ENCODE measurements around the gene SCYGR8.

Gene SCYGR8

GRCh38 chr2:227774011-227774624 lies 28.4 kb downstream of the SCYGR8 start:
- no peak for FAIRE-seq

GRCh38 chr2:227774895-227775842 lies 29.5 kb downstream of the SCYGR8 start:
- FAIRE-seq: no peak
- no peak for TF ChIP-seq POLR2A (IDR thresholded peaks at IDR 0.05; ENCODE audit: low read depth, low read length)
- DNase-seq (ENCODE audit: insufficient read length, low spot score): no peak

More at GRCh38 chr2:227774011-227774624, 28.4 kb downstream of the SCYGR8 start:
- TF ChIP-seq POLR2A (IDR thresholded peaks at IDR 0.05; ENCODE audit: low read depth, low read length): no peak
- no peak for DNase-seq (ENCODE audit: insufficient read length, low spot score)

- no peak for FAIRE-seq
- no peak for DNase-seq (ENCODE audit: insufficient read length, low spot score)
- TF ChIP-seq POLR2A (IDR thresholded peaks at IDR 0.05; ENCODE audit: low read depth, low read length): no peak
Measured at GRCh38 chr2:227780981-227781615, 35.4 kb downstream of the SCYGR8 start.

- no peak for FAIRE-seq
- DNase-seq (ENCODE audit: insufficient read length, low spot score): no peak
- TF ChIP-seq POLR2A (IDR thresholded peaks at IDR 0.05; ENCODE audit: low read depth, low read length): no peak
Measured at GRCh38 chr2:227781841-227782240, 36.1 kb downstream of the SCYGR8 start.

- no peak for DNase-seq (ENCODE audit: insufficient read length, low spot score)
- no peak for TF ChIP-seq POLR2A (IDR thresholded peaks at IDR 0.05; ENCODE audit: low read depth, low read length)
- no peak for FAIRE-seq
Measured at GRCh38 chr2:227782804-227783203, 37.1 kb downstream of the SCYGR8 start.

- FAIRE-seq: no peak
- no peak for DNase-seq (ENCODE audit: insufficient read length, low spot score)
- TF ChIP-seq POLR2A (IDR thresholded peaks at IDR 0.05; ENCODE audit: low read depth, low read length): no peak
Measured at GRCh38 chr2:227783404-227784138, 37.9 kb downstream of the SCYGR8 start.

GRCh38 chr2:227785293-227785692 lies 39.6 kb downstream of the SCYGR8 start:
- TF ChIP-seq POLR2A (IDR thresholded peaks at IDR 0.05; ENCODE audit: low read depth, low read length): no peak
- no peak for FAIRE-seq
- no peak for DNase-seq (ENCODE audit: insufficient read length, low spot score)

- no peak for TF ChIP-seq POLR2A (IDR thresholded peaks at IDR 0.05; ENCODE audit: low read depth, low read length)
- DNase-seq (ENCODE audit: insufficient read length, low spot score): no peak
- FAIRE-seq: peak; percentile 43
Measured at GRCh38 chr2:227788561-227789018, 42.9 kb downstream of the SCYGR8 start.

- DNase-seq (ENCODE audit: insufficient read length, low spot score): no peak
- peak; percentile 79 for FAIRE-seq
Measured at GRCh38 chr2:227789803-227790202, 44.1 kb downstream of the SCYGR8 start.

GRCh38 chr2:227793148-227793712 lies 47.5 kb downstream of the SCYGR8 start:
- FAIRE-seq (peak; percentile 72), DNase-seq (ENCODE audit: insufficient read length, low spot score) (no peak)
- TF ChIP-seq POLR2A (IDR thresholded peaks at IDR 0.05; ENCODE audit: low read depth, low read length): no peak

More at GRCh38 chr2:227789803-227790202, 44.1 kb downstream of the SCYGR8 start:
- no peak for TF ChIP-seq POLR2A (IDR thresholded peaks at IDR 0.05; ENCODE audit: low read depth, low read length)

Data from H54 (cell line).